HG03378 (cell line): ENCODE data around the gene GSX2.
"Not testable (repeated sequence)": the region's sequence is repeated elsewhere in the genome, so short reads cannot be mapped to it uniquely, and the experiment has no call there.

Experiments used
- ATAC-seq: cut with Tn5 transposase; IDR thresholded peaks from one replicate; pipeline ENCODE4 v1.9.1; 2021; ENCODE audit warnings: mild to moderate bottlenecking, moderate library complexity; ENCODE audit not compliant: unreplicated experiment

Gene GSX2

DNA sequence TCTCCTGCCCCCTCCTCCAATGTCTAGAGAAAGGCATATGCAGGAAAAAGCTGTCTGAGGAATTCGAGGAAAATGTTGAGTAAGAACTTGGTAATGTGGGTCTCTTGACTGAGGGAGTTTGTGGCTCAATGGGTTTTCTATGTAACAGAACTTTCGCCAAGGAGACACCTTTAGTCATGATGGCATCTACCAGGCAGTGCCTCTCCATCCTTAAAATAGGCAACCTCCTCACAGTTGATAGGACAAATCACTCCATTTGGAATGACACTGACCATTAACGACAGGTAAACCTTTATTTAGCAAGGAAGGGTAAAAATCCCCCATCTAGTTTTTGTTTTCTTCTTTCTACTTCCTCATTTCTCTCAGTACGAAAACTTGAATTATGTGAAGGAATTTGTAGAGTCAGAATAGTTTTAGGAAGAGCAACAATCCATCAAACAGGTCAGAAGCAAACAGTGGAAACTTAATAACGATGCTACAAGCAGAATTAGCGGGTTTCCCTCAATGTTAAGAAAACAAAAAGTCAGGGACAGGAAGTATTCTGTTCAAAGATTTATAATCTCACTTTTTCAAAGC, 2.7 kb downstream of the GSX2 start:
- ATAC-seq, result no peak

DNA sequence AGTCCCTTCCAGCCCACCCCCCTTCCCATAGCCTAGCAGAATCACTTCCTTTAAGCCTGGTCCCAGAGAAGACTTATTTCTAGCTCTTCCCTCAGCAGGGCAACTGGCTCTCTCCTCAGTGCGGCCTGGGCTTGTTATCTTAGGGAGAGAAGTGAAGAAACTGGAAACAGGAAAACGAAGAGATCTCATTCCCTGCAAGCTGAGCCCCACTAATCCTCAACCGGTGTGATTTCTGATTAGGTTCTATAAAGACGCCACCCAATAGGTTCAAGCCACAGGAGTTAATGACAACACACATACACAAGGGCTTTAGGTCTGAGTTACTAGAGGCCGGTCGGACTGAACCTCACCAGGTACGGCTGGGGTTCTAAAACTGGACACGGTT, 3.2 kb downstream of the GSX2 start:
- no peak for ATAC-seq

DNA sequence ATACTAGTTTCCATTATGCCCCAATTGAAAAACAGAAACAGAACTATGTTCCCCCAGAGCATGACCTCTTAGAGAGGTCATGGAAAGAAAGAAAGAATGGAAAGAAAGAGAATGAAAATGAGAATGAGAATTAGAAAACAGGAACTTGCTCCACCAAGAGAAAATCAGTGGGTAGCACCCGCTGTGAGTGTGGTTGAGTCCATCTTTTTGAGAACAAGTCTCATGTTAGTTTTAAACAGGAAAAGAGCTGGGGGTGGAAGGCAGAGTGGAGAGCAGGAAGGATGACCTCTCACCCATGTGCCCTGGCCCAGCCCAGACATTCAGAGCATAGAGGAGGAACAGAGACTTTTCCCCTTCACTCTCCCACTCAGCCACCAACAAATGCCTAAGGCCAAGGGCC, 4.9 kb downstream of the GSX2 start:
- no peak for ATAC-seq

DNA sequence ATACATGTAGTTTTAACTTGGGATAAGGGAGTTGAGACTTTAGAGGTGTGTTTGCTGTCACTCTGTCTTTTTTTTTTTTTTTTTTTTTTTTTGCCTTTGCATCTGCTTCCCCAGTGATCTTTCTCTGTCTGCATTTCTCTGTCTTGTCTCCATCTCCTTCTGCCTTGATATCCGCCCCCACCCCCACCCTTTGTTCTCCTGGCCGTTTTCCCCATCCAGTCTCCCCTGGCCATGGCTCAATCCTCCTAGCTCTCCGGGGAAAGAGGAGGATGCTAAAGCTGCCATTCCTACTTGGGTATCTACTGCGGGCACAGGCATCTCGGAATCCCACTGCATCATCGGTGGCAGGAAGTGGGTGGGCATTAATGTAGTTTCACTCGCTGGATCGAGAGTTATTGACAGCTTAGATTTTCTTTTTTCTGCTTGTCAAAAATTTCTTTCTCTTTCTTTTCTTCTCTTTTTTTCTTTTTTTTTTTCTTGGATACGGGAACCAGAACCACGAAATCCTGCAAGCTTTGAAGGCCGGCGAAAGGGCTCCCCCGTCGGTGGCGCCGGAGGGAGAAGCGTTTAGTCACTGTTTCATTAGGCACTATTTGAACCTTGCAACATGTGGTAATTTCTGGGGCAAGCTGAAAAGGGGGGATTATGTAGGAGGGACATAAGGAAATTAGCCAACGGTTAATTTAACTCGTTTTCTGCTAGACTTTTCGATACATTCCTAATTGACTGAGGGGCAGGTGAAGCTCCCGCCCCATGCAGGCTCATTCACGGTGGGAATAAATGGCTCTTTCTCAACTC, 8.2 kb downstream of the GSX2 start:
- no peak for ATAC-seq

DNA sequence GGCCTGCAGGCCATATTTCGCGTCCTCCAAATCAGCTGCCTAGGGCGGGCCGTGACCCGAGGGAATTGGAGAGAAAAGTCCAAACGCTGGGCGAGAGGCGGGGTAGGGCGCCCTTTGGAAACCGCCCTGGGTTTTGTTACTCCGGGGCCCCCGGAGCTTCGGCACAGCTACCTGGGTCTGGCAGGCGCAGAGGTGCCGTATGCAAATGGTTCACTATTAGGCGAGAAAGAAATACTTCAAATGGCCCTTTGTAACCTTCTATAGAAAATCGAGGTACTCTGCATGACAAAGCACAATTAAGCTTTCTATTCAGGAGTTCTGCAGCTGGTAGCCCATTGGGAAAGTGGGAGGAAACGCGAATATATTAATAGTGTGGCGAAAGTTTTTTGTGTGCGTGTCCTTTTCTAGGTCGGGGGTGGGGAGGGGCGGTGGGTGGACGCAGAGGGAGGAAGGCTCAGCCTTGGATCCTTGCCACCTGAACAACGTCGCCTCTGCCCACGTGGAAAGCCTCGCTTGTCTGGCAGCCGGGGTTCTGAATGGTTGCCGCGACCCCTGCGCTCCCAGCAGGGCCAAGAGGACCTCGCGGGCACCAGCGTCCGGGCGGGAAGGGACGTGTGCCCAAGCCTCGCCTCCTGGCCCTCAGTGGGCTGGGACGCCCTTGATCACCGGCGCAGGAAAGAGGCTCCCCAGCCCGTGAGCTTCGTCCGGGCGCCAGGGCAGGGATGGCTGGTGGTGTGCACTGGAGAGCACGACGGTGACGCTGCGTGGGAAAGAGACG, 9.5 kb downstream of the GSX2 start:
- no peak for ATAC-seq

DNA sequence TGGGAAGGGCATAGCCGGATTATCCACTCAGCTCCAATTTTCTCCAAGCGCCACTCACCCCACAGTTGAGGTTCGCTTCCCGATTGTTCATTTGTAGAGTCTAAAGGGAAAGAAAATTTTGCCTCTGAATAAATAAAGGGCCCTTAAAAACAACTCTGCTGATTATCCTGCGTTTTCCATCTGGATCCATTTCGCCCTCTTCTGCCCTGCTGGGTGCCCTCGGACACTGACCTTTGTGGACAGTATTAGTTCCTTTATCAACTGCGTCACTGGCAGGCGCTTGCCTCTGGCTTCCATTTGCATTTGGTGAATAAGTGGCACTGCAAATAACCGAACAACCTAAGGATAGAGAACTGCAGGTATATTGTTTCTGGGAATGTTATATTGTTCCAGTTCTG, 10.1 kb downstream of the GSX2 start:
- ATAC-seq, result no peak

DNA sequence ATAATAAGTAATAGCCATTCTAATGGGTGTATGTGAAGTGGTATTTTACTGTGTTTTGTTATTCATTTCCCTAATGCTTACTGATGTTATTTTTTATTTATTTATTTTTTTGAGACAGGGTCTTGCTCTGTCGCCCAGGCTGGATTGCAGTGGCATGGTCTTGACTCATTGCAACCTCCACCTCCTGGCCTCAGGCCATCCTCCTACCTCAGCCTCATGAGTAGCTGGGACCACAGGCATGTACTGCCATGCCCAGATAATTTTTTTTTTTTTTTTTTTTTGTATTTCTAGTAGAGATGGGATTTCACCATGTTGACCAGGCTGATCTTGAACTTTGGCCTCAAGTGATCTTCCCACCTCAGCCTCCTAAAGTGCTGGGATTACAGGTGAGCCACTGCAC, 13.2 kb downstream of the GSX2 start:
- ATAC-seq, result not testable (repeated sequence)

DNA sequence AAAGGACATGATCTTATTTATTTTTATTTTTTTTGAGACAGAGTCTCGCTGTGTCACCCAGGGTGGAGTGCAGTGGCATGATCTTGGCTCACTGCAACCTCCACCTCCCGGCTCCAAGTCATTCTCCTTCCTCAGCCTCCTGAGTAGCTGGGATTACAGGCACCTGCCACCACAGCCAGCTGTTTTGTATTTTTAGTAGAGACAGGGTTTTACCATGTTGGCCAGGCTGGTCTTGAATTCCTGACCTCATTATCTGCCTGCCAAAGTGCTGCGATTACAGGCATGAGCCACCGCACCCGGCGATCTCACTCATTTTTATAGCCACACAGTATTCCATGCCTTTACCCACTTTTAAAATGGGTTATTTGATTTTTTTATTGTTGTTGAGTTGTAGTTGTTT, 16.3 kb downstream of the GSX2 start:
- not testable (repeated sequence) for ATAC-seq

DNA sequence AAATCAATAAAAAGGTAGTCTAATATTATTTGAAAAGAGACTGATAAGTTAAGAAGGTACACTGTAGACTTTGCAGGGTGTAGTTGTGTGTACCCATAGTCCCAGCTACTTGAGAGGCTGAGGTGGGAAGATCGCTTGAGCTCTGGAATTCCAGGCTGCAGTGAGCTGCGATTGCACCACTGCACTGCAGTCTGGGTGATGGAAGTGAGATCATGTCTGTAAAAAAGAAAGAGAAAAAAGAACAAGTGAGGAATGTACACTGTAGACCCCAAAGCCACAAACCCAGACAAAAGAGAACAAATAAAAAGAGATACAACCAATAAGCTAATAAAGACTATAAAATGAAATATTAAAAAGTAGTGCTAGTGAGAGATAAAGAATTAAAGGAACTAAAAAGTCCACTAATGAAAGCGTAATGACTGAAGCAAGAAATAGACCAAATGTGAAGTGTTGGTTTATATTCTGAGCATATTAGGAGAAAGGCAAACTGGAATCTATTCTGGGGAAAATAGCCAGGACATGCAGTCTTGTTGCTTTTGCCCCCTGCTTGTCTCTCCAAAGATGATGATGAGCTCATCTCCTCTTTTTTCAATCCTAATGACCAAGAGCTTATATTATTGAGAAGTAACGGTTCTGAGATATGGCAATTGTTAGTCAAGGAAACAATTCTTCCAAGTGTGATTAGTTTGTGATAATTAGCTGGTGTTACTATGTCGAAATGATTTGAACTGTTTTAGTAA, 19.1 kb downstream of the GSX2 start:
- ATAC-seq, result no peak

DNA sequence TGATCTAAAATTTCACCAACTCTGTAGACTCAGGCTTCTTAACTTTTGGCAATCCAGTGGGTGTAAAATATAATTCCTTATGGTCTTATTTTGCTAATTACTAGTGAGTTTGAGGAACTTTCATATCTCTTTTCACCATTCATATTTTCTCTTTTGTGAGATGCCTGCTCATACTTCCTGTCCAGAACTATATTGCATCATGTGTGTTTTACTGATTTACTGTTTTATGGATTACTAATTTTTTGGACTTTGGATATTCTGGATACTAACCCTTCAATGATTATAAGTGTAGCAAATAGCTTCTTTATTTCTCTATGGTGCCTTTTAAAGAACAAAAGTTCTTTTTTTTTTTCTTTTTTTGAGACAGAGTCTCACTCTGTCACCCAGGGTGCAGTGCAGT, 20.6 kb downstream of the GSX2 start:
- ATAC-seq, result no peak

DNA sequence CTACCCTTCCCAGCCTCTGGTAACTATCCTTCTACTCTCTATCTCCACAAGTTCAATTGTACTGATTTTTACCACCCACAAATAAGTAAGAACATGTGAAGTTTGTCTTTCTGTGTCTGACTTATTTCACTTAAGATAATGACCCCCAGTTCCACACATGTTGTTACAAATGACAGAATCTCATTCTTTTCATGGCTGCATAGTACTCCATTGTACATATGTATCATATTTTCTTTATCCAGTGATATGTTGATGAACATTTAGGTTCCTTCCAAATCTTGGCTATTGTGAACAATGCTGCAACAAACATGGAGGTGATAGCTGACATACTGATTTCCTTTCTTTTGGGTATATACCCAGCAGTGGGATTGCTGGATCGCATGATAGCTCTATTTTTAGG, 27.7 kb downstream of the GSX2 start:
- ATAC-seq, result no peak

DNA sequence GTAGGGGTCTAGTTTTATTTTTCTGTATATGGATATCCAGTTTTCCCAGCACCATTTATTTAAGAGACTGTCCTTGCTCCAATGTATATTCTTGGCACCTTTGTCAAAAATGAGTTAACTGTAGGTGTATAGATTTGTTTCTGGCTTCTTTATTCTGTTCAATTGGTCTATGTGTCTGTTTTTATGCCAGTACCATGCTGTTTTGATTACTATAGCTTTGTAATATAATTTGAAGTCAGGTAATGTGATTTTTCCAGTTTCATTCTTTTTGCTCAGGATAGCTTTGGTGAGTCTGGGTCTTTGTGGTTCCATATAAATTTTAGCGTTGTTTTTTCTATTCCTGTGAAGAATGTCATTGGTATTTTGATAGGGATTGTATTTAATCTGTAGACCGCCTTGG, 28.7 kb downstream of the GSX2 start:
- ATAC-seq, result not testable (repeated sequence)

DNA sequence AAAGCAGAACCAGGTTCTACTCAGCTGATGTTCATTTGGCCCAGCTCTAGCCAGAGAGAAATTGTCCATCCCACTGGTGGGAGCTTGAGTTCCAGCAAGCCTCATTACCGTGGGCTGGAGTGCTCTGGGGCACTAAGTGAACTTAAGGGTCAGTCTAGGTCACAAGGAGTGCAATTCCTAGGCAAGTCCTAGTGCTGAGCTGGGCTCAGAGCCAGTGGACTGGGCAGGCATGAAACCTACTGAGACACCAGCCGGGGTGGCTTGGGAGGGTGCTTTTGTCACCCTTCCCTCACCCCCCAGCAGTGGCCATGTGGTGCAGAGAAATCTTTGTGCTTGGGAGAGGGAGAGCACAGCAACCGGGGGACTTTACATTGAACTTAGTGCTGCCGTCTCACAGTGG, 39.4 kb downstream of the GSX2 start:
- ATAC-seq, result no peak

DNA sequence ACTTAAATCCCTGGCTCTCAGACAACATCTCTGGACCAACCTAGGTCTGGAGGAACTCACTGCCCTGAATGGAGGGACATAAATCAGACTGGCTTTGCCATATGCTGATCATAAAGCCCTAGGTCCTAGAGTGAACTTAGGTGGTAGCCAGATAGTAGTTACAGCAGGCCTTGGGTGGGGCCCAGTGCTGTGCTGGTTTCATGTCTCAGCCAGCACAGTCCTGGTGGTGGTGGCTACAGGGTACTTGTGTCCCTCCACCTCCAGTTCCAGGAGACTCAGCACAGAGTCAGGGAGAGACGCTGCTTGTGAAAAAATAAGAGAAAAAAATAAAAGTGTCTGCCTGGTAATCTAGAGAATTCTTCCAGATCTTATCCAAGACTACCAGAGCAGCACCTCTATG, 40.3 kb downstream of the GSX2 start:
- ATAC-seq, result no peak

DNA sequence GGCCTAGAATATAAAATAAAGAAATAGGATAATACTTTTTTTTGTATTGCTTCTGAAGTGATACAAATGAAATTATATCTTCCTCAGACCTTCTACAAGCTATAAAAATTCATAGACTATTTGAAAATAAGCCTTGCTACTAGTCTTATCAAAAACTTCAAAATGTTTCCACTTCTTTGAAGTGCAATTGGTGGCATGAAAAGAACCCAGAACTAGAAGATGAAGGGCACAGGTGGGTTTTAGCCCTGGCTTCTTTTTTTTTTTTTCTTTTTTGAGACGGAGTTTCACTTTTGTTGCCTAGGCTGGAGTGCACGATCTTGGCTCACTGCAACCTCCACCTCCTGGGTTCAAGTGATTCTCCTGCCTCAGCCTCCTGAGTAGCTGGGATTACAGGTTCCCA, 44.2 kb downstream of the GSX2 start:
- ATAC-seq, result no peak

DNA sequence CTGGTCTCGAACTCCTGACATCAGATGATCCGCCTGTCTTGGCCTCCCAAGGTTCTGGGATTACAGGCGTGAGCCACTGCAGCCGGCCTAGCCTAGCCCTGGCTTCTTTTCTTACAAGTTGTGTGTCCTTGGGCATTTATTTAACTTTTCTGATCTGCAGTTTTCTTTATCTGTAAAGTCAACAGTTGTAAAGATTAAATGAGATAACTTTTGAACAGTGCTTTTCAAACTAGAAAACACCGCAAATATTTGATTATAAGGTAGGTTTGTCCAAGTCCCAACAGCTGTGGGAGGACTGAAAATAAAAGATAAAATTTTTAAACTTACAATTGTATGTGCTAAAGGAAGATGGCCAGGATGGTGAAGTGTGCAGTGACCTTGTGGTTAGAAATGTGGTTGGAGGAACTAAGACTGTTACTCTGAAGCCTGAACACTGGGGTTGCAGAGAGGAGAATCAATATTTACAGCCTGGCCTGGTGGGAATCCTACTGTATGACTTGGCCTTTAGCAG, 44.8 kb downstream of the GSX2 start:
- ATAC-seq, result no peak

DNA sequence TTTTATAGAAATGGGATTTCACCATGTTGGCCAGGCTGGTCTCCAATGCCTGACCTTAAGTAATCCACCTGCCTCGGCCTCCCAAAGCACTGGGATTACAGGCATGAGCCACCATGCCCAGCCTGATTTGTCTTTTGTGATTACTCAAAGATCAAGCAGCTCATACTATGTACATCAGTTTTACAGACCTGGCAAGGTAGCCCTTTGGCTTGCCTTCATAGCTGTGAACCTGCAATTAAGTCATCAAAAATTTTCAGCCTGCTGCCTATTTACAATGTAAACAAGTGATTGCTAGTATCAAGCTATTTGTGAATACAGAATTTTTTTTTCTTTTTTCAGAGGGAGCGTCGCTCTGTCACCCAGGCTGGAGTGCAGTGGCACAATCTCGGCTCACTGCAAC, 46.2 kb downstream of the GSX2 start:
- ATAC-seq, result no peak

DNA sequence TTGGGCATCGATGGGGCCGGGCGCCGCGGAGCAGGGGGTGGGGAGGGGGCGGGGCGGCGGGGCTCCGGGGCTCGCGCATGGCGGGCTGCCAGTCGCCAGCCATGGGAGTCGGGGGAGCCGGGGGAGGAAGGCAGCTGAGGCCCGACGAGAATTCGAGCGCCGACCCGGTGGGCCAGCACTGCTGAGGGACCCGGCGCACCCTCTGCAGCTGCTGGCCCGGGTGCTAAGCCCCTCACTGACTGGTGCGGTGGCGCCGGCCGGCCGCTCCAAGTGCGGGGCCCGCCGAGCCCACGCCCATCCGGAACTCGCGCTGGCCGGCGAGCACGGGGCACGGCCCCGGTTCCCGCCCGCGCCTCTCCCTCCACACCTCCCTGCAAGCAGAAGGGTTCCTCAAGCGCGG, 49.4 kb downstream of the GSX2 start:
- no peak for ATAC-seq
